GM21367 (cell line): ENCODE results near the gene ELL.

Experiments
- ATAC-seq: cut with Tn5 transposase; IDR thresholded peaks from one replicate; pipeline ENCODE4 v1.9.1; 2021; ENCODE audit not compliant: unreplicated experiment

Gene ELL

DNA sequence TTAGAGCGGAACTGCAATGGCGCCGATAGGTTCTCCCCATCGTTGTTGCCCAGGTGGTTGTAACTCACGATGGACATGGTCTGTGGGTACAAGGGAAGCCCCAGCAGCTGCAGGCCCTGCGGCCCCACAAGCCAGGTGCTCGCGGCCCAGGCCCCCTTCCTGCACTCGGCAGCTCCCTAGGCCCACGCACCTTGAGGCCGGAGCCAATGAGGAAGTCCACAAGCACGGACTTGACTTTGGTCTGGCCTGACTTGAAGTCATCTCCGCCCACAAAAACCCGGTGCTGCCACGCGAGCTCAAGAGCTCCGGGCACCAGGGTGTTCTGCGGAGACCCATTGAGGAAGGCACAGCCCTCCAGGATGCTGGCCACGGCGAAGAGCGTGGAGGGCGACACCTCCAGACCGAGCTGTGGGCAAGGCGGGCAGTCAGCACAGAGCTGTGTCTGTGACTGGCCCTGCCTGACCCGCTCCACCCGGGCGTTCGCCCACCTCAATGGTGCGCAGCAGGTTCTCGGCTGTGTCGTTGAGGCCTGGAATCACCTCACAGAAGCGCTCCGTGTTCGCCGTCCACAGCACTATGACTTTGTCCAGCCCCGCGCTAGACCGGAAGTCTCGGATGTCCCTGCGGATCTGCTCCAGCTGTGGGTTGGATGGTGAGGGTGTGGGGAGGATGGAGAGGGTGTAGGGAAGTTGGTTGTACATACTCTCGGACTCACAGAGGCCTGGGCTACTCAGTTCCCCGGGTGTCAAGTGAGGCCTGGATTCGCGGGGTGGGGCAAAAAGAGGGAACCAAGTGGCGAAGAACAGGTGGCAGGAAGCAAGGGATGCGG lies 85.8 kb downstream of the ELL start:
- ATAC-seq: no peak

DNA sequence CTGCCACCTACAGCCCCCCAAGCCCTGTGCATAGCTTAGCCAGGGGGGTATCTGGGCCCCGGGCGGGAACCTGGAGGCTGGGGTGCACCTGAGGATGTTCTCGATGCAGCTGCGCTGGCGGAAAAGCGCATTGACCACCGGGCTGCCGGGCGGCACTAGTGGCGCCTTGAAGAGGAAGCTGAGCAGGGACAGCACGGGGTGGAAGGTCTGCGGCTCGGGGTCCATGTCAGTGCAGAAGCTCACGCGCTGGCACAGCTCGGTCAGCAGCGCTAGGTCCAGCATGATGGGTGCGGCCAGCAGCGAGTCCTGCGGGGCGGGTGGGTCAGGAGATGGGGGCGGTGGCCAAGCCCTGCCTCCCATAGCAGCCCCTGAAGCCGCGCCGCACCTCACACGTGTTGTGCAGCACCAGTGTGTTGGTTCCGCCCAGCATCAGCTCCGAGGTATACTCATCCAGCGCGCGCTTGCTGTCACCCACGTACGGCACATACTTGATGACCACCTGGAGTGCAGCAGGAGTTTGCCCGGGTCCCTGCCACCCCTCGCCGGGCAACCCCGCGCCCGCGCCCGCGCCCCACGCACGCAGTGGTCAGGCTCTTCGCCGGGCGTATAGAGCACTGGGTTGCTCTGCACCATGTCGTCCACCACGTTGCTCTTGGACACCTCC lies 86.6 kb downstream of the ELL start:
- ATAC-seq: no peak

DNA sequence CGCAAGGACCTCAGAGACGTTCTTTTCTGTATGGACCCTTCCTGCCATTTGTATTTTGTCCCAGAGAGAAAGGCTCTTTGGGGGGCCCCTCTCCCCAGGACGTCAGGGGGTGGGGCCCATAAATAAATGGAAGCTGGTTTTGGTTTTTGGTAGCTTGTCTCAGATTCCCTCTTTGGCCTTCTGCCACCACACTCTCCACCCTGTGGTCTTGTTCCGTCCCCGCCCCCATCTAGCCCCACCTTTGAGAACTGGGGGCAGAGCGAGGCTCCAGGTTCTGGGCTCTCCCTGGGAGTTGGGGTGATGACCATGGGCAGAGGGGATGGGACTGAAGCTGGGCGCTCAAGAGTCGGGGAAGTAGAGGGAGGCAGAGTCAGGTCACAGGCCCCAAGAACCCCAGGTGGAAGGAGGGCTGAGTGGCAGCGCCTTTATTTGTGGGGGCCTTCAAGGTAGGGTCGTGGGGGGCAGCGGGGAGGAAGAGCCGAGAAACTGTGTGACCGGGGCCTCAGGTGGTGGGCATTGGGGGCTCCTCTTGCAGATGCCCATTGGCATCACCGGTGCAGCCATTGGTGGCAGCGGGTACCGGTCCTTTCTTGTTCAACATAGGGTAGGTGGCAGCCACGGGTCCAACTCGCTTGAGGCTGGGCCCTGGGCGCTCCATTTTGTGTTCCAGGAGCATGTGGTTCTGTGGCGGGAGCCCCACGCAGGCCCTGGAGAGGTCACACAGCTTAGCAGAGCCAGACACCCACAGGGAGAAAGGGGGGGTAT lies 87.3 kb downstream of the ELL start:
- no peak for ATAC-seq

DNA sequence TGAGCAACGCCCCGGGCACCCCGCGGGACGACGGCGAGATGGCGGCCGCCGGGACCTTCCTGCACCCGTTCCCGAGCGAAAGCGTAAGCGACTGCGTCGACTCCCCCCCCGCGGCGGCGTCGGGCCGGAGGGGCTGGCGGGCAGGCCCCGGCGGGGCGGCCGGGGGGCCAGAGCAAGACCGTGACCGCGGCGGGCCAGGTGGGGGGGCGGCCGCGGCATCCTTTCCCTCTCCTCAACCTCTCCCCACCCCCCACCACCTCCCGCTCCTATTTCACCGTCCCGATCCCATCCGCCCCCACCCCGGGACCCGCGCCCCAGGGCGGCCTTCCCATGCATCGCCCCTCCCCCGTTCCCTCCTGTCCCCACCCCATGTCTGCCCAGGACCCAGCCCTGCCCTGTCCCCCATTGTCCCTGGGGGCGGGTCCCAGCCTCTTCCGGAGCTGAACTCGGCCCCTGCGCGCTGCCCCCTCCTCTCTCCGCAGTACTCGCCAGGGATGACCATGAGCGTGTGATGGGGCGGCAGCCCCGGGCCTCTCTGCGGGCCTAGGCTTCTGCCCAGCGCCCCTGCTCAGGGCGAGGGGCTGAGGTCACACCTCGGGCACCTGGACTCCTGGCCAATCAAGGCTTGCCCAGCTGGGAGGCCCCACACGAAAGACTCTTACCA lies 88.0 kb downstream of the ELL start:
- no peak for ATAC-seq

DNA sequence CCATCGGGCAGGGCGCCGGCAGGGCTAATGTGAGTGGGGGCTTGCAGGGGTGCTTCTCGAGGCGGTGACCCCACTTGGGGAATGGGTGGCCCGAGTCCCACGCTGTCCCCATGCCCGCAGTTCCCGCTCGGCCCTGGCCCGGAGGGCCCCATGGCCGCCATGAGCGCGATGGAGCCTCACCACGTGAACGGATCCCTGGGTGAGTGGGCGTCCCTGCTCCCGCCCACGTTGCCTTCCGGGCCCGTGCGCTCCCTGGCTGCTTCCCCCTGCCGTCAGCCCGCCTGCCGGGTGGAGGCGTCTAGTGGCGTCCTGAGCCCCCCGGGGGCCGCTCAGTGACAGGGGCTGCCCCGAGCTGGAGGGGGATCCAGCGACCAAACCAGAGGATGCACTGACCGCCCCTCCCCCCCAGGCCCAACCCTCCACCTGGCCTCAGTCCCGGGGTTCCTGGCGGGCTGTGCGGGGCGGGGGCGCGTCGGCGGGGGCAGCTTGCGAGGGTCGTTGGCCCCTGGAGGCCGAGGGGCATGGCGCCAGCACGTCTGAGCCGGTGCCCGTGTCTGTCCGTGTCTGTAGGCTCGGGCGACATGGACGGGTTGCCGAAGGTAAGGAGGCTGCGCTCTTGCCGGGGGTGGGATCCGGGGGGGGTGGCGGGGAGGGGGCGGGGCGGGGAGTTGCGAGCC lies 88.7 kb downstream of the ELL start:
- ATAC-seq: no peak

DNA sequence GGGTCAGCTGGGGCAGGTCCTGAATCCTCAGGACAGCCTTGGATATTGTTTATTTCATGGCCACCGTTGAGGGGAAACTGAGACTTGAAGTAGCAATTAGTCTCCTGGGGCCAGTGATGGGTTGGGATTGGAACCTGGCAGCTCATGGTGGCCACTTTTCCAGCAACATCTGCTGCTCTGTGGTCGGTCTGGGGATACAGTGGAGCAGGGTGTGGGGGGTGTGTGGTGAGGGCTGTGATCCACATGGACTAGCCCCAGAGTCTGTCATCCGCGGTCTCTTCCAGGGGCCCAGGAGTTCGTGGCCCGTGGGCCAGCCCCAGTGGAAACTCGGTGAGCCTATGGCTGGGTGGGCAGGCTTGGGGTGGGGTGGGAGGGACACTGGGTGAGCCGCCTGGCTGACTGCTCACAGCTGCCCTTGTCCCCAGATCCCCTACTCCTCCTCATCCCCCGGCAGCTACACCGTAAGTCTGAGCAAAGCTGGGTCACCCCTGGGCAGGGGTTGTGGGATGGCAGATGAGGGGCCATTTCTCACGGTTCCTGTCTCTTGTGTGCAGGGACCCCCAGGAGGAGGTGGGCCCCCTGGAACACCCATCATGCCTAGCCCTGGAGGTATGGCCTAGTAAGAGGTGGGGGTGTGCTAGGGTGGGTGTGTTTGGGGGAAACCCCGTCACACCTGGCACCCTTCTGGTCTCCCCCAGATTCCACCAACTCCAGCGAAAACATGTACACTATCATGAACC lies 89.4 kb downstream of the ELL start:
- no peak for ATAC-seq

DNA sequence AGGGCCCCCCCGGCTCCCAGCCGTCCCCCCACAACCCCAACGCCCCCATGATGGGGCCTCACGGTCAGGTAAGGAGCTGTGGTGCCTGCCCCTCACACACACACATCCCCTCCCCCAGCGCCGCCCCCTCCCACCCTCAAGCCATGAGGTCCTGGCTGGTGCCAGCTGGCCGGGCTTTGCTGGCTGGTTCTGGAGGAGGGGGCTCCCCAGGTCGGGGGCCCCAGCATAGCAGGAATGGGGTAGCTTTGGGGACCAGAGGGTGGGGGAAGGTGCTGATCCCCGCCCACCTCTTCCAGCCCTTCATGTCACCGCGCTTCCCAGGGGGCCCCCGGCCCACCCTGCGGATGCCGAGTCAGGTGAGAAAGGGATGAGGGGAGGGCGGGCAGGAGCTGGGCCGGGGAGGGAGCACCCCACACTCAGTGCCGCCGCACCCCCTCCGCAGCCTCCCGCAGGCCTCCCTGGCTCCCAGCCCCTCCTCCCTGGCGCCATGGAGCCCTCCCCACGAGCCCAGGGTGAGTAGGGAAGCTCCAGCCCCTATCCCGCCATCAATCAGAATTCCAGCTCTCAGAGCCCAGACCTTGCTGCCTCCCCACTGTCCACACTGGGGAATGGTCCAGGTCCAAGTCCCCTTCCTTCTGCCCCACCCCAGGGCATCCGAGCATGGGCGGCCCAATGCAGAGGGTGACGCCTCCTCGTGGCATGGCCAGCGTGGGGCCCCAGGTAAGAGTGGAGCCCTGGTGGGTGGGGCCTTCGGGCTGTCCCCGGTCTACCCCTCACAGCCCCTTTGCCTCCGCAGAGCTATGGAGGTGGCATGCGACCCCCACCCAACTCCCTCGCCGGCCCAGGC lies 90.3 kb downstream of the ELL start:
- no peak for ATAC-seq

DNA sequence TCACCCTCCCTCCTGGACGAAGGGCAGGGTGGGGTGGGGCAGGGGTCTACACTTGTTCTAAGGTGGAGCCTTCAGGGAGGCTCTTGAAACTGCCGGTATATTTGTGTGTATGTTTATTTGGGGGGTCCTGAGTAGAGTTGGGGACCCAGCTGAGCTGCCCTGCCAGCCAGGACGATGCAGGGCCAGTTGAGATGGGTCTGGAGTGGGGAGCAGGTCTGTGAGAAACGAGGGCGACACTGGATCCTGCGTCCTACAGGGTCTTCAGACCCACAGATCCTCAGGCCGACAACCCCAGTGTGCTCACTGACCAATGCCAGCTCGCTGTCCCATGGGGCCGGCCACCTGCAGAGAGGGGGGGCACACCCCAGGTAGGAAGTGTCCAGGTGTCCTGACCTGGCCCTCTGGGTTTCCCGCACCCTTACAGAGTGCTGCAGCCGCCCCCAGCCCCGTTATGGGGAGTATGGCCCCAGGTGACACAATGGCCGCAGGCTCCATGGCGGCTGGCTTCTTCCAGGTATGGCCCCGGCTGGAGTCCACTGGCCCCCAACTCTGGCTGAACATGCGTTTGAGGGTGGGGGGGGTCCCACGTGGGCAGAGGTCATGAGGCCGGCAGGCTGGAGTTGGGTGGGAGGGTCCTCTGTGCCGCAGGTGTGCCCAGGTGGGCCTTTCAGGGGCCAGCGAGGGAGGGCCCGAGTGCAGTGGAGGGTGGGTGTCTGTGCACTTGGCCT lies 91.3 kb downstream of the ELL start:
- ATAC-seq: no peak

DNA sequence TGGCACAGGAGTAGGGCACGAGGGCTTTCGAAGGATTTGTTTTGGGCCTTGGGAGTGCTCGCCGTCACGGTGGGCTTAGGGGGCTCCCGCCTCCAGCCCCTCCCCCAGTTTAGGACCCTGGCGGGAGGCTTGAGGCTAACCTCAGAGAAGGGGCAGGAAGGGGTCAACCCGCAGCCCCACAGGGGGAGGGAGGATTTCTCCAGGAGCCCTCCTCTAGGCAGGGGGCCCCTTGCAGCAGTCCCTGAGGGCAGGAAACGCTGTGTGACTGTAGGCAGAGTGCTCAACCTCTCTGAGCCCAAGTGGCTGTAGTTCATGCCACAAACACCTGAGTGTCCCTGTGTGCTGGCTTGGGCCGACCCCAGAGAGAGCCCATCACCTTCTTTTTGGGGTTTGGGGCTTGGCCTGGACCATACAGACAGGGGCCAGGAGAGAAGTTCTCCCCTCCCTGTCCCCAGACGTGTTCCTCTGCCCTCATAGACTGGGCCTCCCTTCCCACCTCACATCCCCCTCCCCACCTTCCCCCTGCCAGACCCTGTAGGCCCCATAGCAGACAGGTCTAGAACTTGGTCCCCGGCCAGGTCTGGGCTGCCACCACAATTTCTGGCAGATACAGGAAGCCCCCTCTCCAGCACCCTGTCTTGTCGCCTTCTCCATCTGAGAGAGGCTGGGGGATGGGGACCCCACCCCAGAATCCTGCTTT lies 92.0 kb downstream of the ELL start:
- no peak for ATAC-seq

DNA sequence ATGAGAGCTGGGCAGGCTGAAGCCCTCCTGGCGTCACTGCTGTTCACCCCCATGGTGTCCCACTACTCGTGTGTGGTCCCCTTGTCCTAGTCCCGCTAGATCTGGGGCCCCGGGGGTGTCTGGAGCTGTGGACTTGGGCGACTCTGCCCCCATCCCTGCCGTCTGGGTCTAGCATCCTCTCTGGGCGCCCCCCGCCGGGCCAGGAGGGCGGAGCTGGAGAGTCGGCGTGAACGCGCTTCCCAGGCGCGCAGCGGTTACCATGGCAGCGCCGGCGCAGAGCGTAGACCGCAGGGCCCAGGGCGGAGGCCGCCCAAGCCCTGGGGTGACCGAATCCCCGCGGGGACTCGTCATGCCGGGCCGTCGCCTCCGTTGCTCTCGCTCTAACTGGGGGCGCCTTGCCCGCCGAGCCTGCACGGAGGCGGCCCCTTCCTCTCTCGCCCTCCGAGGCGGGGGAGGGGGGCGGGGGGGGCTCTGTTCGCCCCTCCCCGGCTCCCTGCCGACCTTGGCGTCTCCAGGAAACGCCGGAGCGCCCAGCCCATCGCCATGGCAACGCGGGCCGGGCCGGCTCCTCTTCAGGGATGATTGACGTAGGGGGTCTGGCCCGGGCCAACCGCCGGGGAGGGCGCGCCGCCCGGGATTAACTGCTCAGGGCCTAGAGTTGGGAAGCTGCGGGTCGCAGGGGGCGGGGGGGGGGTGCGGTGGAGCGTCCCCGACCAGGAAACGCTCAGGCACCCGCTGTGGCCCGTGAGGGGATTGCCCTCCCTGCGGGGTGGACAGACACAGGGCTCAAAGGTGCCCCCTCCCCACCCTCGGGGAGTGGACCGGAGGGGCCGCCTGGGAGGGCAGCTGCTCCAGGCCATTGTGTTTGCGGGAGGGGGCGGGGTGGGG lies 92.8 kb downstream of the ELL start:
- ATAC-seq: no peak

DNA sequence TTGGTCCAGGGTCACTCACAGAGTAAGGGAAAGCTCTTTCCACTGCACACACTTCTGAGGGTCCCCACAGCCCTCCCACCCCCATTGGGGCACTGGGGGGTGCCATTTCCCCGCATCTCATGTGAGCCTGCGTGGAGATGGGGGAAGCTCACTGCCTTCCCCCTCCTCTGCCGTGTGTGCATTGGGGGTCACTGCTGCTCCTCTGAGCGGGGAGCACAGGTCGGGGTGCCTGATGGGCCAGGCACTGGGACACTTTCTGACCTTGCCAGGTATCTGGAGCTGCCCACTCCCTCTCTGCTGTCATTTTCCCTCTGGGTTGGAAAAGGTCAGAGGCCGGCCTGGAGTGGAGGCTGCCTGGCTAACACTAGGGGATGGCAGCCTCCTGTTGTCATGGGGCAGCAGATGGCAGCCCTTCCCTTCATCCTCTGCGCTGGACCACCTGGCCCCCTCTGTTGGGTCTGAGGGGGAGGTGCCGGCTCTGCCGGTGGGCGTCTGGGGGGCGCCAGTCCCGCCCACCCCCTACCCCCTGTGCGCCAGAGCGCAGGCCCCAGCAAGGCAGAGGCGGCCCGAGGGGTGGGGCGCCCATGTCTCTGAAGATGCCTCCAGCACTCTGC lies 93.6 kb downstream of the ELL start:
- ATAC-seq: no peak

DNA sequence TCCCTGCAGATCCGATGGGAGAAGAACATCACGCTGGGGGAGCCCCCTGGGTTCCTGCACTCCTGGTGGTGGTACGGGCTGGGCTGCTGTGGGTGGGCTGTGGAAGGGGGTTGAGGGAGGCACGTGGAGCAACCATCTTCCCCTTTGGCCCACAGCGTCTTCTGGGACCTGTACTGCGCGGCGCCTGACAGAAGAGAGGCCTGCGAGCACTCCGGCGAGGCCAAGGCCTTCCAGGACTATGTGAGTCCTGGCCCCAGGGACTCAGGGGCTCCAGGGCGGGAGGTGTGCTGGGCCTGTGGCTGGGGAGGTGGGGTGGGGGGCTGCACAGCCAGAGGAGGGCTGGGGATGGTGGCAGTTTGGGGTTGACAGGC lies 94.1 kb downstream of the ELL start:
- ATAC-seq: no peak

DNA sequence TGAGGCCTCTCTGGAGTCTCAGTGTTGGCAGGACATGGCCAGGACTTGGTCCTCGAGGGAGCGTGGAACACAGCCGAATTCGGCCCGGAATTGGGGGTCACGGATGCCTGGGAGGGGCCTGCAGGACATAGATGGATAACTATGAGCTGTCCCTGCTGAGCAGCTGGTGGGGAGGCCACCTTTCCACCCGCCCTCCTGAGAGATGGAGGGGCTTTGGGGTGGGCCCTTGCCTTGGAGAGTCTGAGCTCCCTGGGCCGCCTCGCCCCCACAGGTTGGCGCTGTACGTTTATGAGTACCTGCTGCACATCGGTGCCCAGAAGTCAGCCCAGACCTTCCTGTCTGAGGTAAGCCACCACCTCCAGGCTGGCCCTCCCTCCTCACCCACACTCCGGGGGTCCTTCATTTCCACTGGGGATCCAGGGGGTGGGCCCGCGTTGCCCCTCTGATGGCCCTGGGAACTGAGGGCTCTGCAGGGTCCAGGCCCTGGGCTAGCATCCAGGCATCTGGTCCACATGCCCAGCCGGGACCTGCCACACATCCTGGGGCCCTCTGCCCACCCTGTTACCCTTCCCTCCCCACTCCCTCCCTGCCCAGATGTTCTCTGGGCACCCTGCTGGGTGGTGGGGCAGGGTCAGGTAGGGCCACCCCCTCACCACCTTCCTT lies 94.7 kb downstream of the ELL start:
- ATAC-seq: no peak

DNA sequence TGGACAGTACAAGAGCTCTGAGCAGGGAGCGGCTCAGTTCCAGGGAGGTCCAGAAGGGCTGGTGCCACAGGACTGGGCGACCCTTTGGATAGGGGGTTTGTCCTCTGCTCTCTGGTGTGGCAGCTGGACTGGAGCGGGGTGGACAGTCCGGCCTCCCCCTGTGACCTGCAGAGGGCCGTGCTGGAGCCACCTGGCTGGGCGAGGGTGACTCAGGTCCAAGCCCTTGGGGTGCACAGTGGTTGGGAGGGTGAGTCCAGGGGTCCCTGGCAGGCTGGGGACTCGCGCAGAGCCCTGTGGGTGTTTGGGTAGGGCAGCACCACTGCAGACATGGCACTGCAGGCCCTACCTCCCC lies 95.5 kb downstream of the ELL start:
- ATAC-seq: no peak

DNA sequence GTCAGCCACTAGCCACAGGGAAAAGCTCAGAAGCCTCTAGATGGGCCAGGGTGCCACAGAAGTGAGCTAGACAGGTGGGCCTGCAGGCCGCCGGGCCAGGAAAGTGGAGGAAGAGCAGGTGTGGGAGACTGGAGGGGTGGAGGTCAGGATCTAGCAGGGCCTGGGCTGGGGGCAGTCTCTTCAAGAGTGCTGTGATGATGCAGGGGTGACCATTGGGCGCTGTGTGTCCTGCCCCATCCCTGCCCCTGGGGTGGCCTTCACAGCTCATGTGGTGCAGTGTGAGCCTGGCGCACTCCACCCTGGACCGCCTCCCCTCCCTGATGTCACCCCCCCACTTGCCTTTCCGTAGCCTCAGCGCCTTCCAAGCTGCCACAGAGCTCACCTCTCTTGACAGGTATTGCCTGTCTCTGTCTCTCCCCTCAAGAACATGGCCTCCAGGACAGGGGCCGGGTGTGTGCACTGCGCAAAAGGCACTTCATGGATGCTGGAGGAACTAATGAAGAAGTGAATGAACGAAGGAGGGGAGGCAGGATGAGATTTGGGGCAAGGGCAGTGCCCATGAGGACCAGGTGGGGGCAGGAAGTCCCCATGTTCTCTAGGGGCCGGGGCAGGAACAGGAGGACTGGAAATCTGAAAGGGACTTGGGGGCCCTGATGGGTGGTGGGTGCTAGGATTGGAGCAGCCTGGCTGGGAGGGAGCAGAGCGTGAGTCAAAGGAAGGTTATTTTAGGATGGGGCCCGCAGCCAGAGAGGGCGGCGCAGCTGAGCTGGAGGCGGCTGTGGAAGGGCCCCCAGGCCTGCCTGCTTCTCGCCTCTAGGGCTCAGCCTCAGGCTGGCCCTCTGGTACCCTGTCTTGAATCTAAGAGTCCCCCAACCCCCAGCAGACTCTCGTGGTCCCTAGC lies 96.1 kb downstream of the ELL start:
- no peak for ATAC-seq
